Stimulated activated CD8-positive, alpha-beta memory T cell treated with anti-CD3 and anti-CD28 coated beads, Interleukin-4, amount 100 ng/mL, for 48 hours (primary cell): ENCODE measurements around the gene TACC2.

Experiments used
- DNase-seq: peaks from one replicate; pipeline ENCODE4 v3.0.0-alpha.2; 2020

TACC2 gene

DNA sequence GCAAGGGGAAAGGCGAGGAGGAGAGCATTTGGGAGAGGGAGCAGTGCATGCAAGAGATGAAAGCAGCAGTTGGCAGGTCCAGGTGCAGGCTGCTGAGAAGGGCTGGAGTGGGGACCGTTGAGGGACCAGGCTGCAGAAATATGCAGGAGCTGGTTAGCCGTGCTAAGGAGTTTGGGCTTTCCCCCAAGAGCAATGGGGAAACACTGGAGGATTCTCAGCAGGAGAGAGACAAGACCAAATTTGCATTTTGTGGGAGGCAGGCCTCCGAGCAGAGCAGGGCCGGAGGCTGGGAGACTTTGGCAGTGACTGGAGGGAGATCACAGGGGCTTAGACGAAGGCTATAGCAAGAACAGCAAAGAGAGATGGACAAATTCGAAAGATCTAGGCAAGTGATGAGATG lies 293.9 kb downstream of the TACC2 start:
- no peak for DNase-seq

DNA sequence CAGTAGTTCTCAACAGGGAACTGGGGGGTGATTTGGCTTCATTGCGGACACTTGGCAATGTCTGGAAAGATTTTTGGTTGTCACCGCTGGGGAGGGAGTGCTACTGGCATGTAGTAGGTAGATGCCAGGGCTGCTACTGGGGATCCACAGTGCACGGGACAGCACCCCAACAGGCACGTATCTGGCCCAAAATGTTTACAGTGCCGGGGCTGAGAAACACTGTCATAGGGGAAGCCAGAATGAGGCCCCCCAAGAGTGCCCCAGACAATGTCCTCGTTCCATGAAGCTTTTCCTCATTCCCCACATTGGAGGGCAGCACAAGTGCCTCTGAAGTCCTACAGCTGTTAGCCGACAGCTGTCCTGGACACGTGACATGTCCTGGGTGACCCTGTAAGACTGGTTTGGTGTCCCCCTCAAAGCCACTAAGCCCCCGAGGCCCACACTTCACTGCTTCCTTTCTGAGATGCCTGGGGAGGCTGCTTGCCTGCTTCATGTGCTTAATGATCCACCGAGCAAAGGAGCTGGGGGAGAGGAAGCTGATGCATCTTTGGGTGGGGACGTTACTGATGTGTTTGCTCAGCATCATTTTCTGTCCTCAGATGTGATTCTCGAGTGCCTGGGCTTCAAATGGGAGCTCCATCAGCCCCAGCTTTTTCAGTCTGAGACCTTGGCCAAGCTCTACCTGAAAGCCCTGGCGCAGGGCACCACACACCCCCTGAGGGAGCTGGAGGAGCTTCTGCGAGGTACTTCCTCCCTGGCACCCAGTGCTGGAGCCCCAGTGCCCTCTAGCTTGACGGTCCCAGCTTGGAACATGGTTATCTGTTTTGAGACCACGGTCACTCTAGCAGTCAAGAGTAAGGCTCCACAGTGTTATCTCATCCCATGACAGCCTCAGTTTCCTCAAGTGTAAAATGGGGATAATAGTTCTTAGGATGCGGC lies 296.8 kb downstream of the TACC2 start:
- DNase-seq: no peak

DNA sequence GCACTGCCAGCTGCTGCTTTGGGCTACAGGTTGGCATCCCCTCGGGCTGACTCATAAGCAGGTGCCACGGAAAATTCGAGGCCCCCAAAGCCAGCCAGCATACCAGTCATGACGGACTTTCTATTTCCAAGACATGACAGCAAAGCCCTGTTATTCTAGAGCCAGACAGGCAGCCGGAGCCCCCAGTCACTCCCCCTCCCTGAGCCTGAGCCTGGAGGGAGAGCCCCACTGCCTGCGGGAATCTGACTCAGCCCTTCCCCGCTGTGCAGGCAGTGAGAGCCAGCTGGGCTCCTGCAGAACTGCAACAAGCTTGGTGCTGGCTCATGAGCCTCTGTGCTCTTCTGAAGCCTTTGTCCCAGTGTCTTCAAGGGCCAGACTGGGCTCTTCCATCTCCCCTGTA lies 297.9 kb downstream of the TACC2 start:
- DNase-seq: no peak

DNA sequence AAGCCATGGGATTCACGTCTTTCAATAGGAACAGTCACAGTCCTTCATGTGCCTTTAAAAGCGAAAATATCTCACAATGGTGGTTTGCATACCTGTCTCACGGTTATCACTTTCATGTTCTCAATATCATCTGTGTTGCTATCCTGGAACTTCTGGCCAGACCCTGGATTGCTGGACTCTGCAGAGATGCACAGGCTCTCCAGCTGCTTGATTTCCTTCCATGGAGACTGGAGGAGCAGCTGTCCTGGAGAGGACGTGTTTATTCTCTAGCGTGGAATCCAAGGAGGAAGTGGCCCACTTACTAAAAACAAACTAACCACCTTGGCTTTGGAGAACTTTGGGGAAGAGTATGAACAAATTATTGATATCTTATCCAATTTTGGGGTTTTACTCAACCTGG lies 298.6 kb downstream of the TACC2 start:
- DNase-seq: no peak

- DNase-seq: no peak
These were observed 299.3 kb downstream of the TACC2 start for GRCh38 chr10:122288262-122288661.

- no peak for DNase-seq
These were observed 300.0 kb downstream of the TACC2 start for GRCh38 chr10:122288917-122289316.

DNA sequence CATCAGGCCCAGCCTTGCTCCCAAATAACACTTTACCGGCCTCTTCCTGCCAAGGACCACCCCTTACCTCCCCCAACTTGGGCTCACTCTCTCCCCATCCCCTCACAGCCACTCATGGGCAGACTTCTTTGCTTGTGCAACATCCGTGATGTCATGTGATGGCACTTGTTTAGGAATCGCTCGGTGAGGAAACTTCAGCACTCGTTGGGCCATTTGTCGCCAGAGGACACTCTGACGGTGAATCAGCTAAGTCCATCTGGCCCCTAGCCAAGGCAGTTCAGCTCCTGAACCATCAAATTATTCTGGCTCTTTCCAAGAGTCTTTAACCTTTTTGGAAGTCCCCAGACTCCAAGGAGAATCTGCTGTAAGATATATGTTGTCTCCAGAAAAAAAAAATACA lies 301.4 kb downstream of the TACC2 start:
- DNase-seq: no peak

- DNase-seq: no peak
These were observed 302.0 kb downstream of the TACC2 start for GRCh38 chr10:122290833-122291532.

- DNase-seq: no peak
These were observed 302.8 kb downstream of the TACC2 start for GRCh38 chr10:122291739-122292138.

DNA sequence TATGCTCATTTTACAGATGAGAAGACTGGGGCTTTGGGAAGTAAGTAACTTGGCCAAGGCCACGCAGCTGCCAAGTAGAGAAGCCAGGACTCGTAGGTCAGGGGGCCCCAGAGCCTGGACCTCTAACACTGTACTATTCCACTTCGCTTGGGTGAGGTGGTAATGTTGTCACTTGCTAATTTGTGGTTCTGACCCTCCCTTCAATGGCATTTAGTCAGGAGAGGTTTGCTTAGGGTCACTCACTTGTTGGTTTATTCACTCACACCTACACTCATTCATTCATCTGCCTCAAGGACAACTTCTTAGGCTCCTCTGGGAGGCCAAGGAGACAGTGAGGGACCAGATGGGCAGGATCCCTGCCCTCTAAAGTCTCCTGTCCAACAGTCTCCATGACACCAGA lies 303.4 kb downstream of the TACC2 start:
- no peak for DNase-seq

GRCh38 chr10:122293156-122293960 lies 304.4 kb downstream of the TACC2 start:
- DNase-seq: no peak

- no peak for DNase-seq
These were observed 305.0 kb downstream of the TACC2 start for GRCh38 chr10:122293961-122294380.

- no peak for DNase-seq
These were observed 305.8 kb downstream of the TACC2 start for GRCh38 chr10:122294511-122295450.

- DNase-seq: no peak
These were observed 306.5 kb downstream of the TACC2 start for GRCh38 chr10:122295451-122295809.

- no peak for DNase-seq
These were observed 307.6 kb downstream of the TACC2 start for GRCh38 chr10:122296363-122297120.

DNA sequence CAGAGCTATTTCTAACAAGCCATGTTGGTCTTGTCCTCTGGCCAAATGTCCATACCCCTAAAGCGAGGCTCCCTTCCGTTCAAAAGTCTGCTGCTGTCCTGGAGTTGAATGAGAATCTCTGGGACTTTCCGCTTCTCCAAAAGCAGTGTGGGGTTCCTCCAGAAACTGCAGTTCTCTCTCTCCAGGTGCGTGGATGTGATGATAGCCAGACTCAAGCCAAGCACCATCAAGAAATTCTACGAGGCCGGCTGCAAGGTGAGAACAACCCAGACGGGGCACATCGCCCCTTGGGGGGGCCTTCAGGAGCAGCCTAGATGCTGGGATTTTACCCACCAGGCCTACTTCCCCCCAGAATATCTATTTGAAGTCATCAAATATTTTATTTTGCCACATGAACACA lies 308.6 kb downstream of the TACC2 start:
- DNase-seq: no peak

DNA sequence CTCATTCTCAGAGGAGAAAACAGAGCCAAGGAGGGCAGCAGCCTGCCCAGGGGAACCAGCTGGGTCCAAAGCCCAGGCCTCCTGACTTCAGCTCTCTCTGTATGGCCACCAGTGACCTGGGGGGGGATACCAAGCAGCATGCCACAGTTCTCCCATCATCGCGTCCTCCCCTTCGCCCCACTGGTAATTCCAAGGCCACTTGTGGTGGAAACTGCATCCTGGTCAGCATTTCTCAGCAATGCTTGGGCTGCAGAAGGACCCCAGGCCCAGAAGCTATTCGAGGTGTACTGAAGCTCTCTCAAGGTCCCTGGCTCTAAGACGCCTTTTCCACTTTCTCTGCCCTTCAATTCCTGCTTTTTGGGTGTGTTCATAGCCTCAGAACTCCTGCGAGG lies 309.2 kb downstream of the TACC2 start:
- no peak for DNase-seq

DNA sequence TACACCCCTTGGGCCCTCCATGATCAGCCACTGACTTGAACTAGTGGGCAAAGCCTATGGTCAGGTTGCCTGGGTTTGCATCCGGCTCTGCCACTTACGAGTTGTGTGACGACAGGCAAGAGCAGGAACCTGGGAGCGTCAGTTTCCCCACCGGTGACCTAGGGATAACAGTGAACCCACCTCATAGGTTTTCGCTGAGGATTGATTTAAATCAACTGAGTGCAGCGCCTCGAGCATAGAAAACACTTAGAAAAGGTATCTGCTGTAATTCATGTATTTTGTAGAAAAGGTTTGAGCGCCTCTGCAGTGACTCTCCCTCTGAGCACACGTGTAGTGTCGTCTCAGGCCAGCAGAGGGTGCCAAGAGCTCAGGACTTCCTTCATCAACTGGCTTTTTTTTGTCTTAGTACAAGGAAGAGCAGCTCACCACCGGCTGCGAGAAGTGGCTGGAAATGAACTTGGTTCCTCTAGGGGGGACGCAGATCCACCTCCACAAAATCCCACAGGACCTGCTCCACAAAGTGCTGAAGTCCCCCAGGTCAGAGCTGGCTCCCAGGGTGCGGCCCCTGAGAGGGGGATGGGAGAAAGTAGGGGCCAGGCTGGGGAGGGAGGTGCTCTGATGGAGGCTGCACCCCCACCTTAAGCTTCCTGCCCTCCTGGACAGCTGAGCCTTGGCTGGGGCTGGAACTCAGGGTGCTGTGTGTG lies 309.8 kb downstream of the TACC2 start:
- peak; percentile 80 for DNase-seq

- DNase-seq: no peak
These were observed 310.6 kb downstream of the TACC2 start for GRCh38 chr10:122299423-122300075.
